HG03442 (cell line): ENCODE results near the gene ANKRD60.

Experiments
- ATAC-seq: cut with Tn5 transposase; IDR thresholded peaks from one replicate; pipeline ENCODE4 v1.9.1; 2021; ENCODE audit warnings: mild to moderate bottlenecking, moderate library complexity; ENCODE audit not compliant: unreplicated experiment

The ANKRD60 gene

DNA sequence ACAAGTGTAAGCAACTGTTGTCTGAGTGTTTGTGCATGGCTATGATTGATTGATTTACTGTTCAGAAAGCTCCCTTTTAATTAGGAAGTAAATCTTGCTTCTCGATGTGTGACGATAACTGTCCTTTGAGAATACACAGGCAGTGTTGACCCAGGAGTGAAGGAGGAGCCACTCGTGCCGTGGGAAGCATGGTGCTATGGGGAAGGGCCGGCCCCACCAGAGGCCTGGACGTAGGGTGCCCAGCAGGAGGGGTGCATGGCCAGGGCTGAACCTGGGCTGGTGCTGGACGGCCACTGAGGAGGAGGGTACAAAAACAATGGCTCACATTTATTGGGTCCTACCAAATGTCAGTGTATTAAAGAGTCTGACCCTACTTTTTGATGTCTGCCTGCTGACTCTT lies 60.7 kb downstream of the ANKRD60 start:
- no peak for ATAC-seq
